GM19452 (cell line): ENCODE measurements around the gene PDE3A.
"Not testable (repeated sequence)": the region's sequence is repeated elsewhere in the genome, so short reads cannot be mapped to it uniquely, and the experiment has no call there.

ENCODE experiments used
- ATAC-seq: cut with Tn5 transposase; IDR thresholded peaks from one replicate; pipeline ENCODE4 v1.9.1; 2021; ENCODE audit not compliant: unreplicated experiment

Gene PDE3A

GRCh38 chr12:20372326-20373096 lies 4.2 kb downstream of the PDE3A start:
- ATAC-seq = no peak

GRCh38 chr12:20374795-20375194 lies 6.5 kb downstream of the PDE3A start:
- no peak for ATAC-seq

GRCh38 chr12:20375560-20375959 lies 7.2 kb downstream of the PDE3A start:
- no peak for ATAC-seq

- no peak for ATAC-seq
Measured at GRCh38 chr12:20376984-20377383, 8.6 kb downstream of the PDE3A start.

- no peak for ATAC-seq
Measured at GRCh38 chr12:20377750-20378149, 9.4 kb downstream of the PDE3A start.

- ATAC-seq = no peak
Measured at GRCh38 chr12:20382117-20382516, 13.8 kb downstream of the PDE3A start.

- ATAC-seq = no peak
Measured at GRCh38 chr12:20383612-20384011, 15.3 kb downstream of the PDE3A start.

- not testable (repeated sequence) for ATAC-seq
Measured at GRCh38 chr12:20384836-20385235, 16.5 kb downstream of the PDE3A start.

GRCh38 chr12:20390846-20391245 lies 22.5 kb downstream of the PDE3A start:
- no peak for ATAC-seq

- no peak for ATAC-seq
Measured at GRCh38 chr12:20392339-20392738, 24.0 kb downstream of the PDE3A start.

- ATAC-seq = no peak
Measured at GRCh38 chr12:20393707-20394106, 25.4 kb downstream of the PDE3A start.

- ATAC-seq = no peak
Measured at GRCh38 chr12:20395791-20396550, 27.6 kb downstream of the PDE3A start.

- no peak for ATAC-seq
Measured at GRCh38 chr12:20398686-20399085, 30.3 kb downstream of the PDE3A start.

GRCh38 chr12:20400003-20400402 lies 31.7 kb downstream of the PDE3A start:
- ATAC-seq = no peak

- no peak for ATAC-seq
Measured at GRCh38 chr12:20403230-20403629, 34.9 kb downstream of the PDE3A start.

- ATAC-seq = no peak
Measured at GRCh38 chr12:20404576-20405346, 36.4 kb downstream of the PDE3A start.

GRCh38 chr12:20409607-20410377 lies 41.5 kb downstream of the PDE3A start:
- no peak for ATAC-seq

- ATAC-seq = no peak
Measured at GRCh38 chr12:20410734-20411133, 42.4 kb downstream of the PDE3A start.

GRCh38 chr12:20411345-20411744 lies 43.0 kb downstream of the PDE3A start:
- no peak for ATAC-seq

- no peak for ATAC-seq
Measured at GRCh38 chr12:20415028-20415427, 46.7 kb downstream of the PDE3A start.

GRCh38 chr12:20415641-20416040 lies 47.3 kb downstream of the PDE3A start:
- no peak for ATAC-seq
